Muscle layer of duodenum (tissue), 2 donors: ENCODE data around the gene ARHGAP22.

Source experiments
- H3K27ac ChIP-seq: one replicate; pipeline ENCODE4 v1.7.0; 2013; ENCODE audit warnings: mild to moderate bottlenecking, low read length
- H3K27me3 ChIP-seq: one replicate; pipeline ENCODE4 v1.7.0; 2013; ENCODE audit warnings: low read depth, mild to moderate bottlenecking, control low read depth, low read length
- H3K36me3 ChIP-seq, 2 donors: one replicate each; pipeline ENCODE4 v1.7.0; 2013; ENCODE audit warnings: low read length in 2 of 2, control low read depth in 1 of 2, mild to moderate bottlenecking in 1 of 2; ENCODE audit not compliant: insufficient read depth in 2 of 2, control insufficient read depth in 1 of 2
- H3K4me1 ChIP-seq, 2 donors: one replicate each; pipeline ENCODE4 v1.7.0; 2013; ENCODE audit warnings: low read length in 2 of 2, mild to moderate bottlenecking in 2 of 2, control low read depth in 1 of 2, moderate library complexity in 1 of 2; ENCODE audit not compliant: insufficient read depth in 2 of 2, control insufficient read depth in 1 of 2
- H3K4me3 ChIP-seq, 2 donors: one replicate each; pipeline ENCODE4 v1.7.0; 2013; ENCODE audit warnings: low read length in 2 of 2, low read depth in 1 of 2, mild to moderate bottlenecking in 1 of 2
- H3K9me3 ChIP-seq, 2 donors: one replicate each; pipeline ENCODE4 v1.7.0; 2013; ENCODE audit warnings: low read length in 2 of 2, control low read depth in 1 of 2, mild to moderate bottlenecking in 1 of 2; ENCODE audit not compliant: control insufficient read depth in 1 of 2
- donor health status: healthy.

Gene ARHGAP22

DNA sequence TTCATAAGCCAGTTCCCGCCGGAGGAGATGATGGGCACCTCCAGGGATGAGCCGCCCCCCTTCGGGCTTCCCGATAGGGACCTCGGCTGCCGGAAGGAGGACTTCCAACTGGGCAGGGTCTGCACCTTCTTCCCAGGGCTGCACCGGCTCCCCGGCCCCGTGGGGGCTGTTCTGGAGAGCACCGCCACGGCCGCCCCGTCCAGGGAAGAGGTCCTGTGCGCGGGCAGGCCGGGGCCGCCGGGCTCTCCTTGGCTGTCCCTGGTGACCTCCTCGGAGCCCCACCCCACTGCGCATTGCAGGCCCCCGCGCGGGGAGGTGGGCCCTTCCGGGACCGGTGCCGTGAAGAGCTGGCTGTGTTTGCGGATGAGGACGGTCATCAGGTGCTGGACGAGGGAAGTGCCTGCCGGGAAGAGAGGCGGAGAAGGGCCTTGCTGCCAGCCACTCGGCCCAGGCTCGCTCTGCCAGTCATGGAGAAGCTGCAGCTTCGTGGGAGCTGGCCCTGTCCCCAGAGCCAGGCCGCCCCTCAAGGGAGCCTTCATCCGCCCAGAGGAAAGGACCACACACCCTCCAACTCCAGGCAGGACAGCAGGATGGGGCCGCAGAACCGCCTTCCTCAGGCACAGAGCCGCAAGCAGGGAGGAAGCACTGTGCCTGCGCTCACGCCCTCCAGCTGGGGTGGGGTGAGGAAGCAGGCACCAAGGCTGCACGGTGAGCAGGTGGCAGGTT, 154.0 kb downstream of the ARHGAP22 start:
- no peaks in the 10 kb centered on the region for H3K36me3 ChIP-seq
- no peaks in the 10 kb centered on the region for H3K27me3 ChIP-seq
- no peaks in the 10 kb centered on the region for H3K9me3 ChIP-seq
- no peak overlapping the region for H3K27ac ChIP-seq
- no peak overlapping the region for H3K4me3 ChIP-seq
- H3K4me1 ChIP-seq, result no peaks in the 10 kb centered on the region

DNA sequence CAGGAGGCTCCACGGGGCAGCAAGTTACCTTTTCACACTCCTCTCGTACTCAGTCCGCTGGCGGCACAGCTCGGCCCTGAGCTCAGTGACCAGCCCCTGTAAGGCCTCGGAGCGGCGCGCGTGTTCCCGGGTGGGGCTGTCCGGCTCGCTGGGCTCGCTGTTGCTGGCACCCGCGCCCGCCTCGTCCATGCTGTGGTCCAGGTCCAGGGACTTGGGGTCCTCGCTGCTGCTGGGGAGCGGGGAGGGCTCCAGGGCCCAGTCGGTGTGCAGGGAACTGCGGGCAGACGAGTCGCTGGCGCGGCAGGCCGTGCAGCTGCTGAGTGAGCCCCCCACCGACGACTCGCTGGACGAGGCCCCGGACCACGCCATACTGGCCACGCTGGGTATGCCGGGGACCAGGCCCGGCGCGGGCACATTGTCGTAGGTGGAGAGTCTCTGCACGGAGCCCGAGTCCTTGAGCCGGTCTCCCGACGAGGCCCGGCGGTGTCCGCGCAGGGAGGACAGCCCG, 154.6 kb downstream of the ARHGAP22 start:
- H3K4me3 ChIP-seq, result no peak overlapping the region
- H3K4me1 ChIP-seq, result no peaks in the 10 kb centered on the region
- H3K36me3 ChIP-seq, result no peaks in the 10 kb centered on the region
- no peaks in the 10 kb centered on the region for H3K9me3 ChIP-seq
- no peak overlapping the region for H3K27ac ChIP-seq
- H3K27me3 ChIP-seq, result no peaks in the 10 kb centered on the region

DNA sequence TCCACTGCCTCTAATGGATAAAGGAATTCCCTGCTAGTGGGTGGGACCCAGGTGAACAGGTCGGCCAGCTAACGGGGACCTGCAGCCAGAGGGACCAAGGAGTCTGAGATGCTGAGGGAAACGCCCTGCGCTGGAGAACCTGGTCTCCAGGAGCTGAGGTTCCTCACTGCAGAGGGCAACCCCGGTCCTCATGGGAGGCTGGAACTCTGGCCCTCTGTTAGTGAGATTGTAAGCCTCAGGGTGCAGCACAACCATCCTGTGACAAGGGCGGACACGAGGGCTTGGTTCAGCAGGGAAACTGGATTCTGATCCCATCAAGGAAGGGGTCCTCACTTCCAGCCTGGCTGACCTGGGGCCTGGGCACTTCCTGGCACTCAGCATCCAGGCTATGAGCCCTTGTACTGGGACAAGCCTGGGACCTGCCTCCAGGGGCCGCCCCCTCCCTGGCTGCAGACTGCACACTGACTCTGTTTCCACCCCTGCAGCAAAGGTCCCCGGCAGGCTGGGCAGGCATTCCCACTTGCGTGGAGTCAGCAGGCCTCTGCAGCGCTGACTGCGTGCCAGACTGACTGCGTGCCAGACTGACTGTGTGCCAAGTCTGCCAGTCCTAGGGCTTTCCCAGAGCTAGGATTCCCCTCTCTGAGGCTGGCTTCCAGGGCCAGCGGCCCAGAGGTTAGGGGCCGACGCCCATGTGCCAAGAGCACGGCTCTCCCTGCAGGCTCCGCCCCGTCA, 155.2 kb downstream of the ARHGAP22 start:
- Histone ChIP-seq H3K4me1 (no peaks in the 10 kb centered on the region), H3K27me3 (no peaks in the 10 kb centered on the region), H3K4me3 (no peak overlapping the region), H3K36me3 (no peaks in the 10 kb centered on the region), H3K27ac (no peak overlapping the region), H3K9me3 (no peaks in the 10 kb centered on the region)

DNA sequence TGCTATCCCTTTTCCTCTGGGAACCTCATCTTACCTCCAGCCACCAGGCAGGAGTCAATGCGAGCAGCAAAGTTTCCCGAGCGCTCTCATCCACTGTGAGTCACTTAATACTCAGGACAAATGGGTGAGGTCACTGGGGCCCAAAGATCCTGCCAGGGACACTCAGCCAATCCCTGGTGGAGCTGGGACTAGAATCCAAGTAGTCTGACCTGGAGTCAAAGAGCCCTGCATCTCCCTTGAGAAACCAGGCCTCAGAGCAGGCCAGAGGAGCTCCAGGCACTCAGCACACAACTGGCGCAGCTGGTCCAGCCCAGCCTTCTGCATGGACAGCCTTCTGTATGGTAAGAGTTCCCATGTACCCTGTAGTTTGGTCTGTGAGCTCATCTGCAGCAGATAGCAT, 156.1 kb downstream of the ARHGAP22 start:
- no peaks in the 10 kb centered on the region for H3K9me3 ChIP-seq
- H3K4me1 ChIP-seq, result no peaks in the 10 kb centered on the region
- H3K36me3 ChIP-seq, result no peaks in the 10 kb centered on the region
- no peak overlapping the region for H3K4me3 ChIP-seq
- no peak overlapping the region for H3K27ac ChIP-seq
- no peaks in the 10 kb centered on the region for H3K27me3 ChIP-seq

DNA sequence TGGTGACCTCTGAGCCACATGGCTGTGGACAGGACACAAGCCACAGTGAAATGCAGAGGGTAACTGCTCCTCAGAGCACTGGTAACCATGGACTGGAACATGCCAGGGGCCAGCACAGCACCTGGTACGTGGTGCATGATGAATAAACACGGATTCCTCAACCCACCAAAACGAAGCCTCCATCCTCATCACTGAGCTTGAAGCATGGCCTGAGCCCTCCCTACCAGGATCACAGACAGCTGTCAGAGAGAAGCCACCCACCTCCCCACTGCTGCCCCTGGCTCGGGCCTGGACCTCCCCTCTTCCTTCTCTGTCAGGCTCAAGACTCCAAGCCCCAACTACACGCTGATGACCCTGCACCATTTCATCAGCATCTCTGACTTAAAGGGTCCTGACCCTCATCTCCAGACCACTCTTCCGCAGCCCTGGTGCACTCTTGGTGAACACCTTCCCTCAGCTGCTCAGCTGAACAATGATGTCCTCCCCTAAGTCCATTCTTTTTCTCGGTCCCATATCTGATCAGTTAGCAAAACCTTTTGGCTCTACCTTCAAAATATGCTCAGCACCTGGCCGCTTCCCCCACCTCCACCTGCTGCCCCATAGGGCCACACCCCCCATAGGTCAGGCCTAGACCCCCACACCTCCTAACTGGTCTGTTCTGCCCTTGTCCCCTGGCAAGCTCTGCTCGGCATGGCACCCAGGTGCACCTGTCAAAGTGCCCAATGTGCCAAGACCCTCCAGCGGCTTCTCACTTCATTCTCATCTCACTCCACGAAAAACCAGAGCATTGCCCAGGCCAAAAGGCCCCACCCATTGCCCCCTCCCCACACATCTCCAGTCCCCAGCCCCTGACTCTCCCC, 157.3 kb downstream of the ARHGAP22 start:
- H3K36me3 ChIP-seq, result no peaks in the 10 kb centered on the region
- no peak overlapping the region for H3K4me3 ChIP-seq
- no peaks in the 10 kb centered on the region for H3K4me1 ChIP-seq
- no peaks in the 10 kb centered on the region for H3K9me3 ChIP-seq
- no peak overlapping the region for H3K27ac ChIP-seq
- no peaks in the 10 kb centered on the region for H3K27me3 ChIP-seq

DNA sequence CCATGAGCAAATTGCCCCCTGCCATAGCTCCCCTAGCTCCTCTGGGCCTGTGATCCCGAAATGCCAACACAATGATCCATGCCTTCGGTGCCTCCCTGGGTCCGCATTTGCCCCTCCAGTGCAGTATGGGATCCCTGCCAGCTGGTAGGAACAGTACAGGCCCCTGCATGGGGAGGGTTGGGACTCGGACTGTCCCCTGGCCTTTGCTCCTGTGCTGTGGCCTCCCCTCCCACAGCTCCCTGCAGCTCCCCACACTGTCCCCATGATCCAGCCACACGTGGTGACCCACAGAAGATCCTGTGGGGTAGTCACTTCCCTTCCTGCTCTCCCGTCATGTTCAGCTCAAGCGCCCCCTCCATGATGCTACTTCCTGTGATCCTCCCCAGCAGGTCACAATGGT, 158.1 kb downstream of the ARHGAP22 start:
- Histone ChIP-seq H3K9me3 (no peaks in the 10 kb centered on the region), H3K4me3 (no peak overlapping the region), H3K4me1 (no peaks in the 10 kb centered on the region), H3K36me3 (no peaks in the 10 kb centered on the region), H3K27me3 (no peaks in the 10 kb centered on the region), H3K27ac (no peak overlapping the region)

DNA sequence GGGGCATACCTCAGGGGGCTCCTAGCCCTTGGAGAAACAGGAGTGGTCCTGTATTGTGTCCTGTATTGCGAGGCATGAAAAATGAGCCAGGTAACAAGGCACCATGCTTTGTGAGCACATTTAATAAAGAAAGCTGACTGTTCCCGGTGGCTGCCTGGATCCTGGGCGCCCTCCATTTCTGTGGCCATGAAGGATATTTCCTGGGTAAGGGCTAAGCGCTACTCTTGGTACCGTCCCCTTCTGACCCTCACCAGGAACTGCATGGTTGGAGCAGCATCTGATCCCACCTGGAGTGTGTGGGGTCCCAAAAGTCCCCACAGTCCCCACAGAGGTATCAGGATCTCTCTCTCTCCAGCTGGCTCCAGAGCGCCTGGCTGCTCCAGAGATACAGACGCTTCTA, 158.9 kb downstream of the ARHGAP22 start:
- H3K27ac ChIP-seq, result no peak overlapping the region
- no peaks in the 10 kb centered on the region for H3K4me1 ChIP-seq
- H3K9me3 ChIP-seq, result no peaks in the 10 kb centered on the region
- H3K4me3 ChIP-seq, result no peak overlapping the region
- no peaks in the 10 kb centered on the region for H3K27me3 ChIP-seq
- H3K36me3 ChIP-seq, result no peaks in the 10 kb centered on the region

DNA sequence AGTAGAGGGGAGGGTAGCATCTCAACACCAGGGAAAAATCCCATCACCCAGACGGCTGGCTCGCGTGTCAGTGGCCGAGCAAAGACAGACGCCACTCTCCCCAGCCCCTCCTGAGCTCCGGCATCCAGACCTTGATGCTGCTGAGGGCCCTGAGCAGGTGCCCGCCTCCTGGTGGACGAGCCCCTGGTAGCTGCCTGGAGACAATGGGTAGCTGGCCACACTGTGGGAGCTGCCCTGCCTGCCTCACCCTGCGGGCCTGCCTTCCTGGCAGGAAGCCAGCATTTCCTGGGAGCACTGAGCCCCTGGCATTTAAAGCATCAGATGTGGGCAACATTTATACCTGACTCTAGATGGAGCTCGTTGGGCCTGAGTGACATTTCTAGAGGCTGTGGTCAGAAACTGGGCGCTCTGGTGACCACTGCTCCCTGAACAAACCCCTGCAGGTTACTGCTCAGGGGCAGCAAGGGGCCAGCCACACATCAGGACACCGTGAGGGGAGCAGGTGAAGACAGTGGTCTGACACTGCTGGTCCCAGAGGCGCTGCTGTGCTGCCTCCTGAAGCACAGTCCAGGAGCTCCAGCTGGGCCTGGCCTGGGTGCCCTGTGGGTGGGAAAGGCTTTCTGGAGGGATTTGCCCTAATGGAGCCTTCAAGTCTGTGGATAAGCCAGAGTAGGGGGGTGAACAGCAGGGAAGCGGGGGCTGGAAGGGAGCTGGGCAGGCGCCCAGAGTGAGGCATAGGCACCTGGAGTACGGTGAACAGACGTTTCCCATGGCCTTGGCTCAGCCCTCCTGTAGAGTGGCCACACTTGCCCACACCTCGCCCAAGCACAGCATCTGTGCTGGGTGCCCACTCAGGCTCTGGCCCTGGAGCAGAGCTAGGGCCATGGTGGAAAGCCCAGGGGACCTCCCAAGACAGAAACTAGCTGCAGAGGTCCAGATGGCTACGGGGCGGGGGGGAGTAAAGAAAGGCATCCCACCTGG, 159.7 kb downstream of the ARHGAP22 start:
- Histone ChIP-seq H3K27ac (no peak overlapping the region), H3K9me3 (no peaks in the 10 kb centered on the region), H3K36me3 (no peaks in the 10 kb centered on the region), H3K4me3 (no peak overlapping the region), H3K4me1 (no peaks in the 10 kb centered on the region), H3K27me3 (no peaks in the 10 kb centered on the region)

DNA sequence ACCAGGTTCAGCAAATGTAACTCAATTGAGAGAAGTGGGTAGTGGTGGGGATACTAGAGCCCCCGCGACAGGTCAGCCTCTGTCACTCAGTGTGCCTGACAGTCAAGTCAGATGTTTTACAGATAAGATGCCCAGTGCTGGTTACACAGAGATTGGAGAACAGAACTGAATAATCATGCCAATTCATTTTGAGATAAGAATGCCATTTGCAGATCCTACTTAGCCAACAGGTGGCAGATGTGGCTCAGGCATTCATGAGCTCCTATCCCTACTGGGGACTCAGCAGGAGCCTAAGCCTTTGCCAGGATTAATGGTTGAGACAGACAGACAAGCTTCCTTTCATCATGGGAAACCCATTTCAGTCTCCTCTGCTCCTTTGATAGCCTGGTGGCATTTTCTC, 160.6 kb downstream of the ARHGAP22 start:
- no peak overlapping the region for H3K4me3 ChIP-seq
- no peak overlapping the region for H3K27ac ChIP-seq
- no peaks in the 10 kb centered on the region for H3K4me1 ChIP-seq
- H3K36me3 ChIP-seq, result no peaks in the 10 kb centered on the region
- H3K9me3 ChIP-seq, result no peaks in the 10 kb centered on the region
- no peaks in the 10 kb centered on the region for H3K27me3 ChIP-seq

DNA sequence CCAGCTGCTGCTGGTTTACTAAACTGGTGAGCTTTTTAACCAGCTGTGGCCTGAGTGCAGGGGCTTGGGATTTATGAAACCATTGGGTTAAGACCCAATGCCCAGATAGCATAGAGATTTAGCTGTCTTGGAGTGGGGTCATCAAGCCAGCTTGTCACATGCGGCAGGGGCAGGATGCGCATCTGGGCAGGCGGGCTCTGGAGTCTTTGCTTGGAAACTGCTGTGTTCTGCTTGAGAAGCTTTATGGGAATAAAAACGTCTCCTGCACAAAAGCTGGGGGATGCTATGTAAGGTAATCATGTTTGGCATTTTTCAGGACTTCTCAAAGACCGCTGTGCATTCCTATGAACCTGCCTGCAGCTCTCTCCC, 162.1 kb downstream of the ARHGAP22 start:
- Histone ChIP-seq H3K27ac (no peak overlapping the region), H3K4me1 (no peaks in the 10 kb centered on the region), H3K9me3 (no peaks in the 10 kb centered on the region)

More for the DNA sequence above, 162.1 kb downstream of the ARHGAP22 start:
- H3K36me3 ChIP-seq, result no peaks in the 10 kb centered on the region
- no peaks in the 10 kb centered on the region for H3K27me3 ChIP-seq
- no peak overlapping the region for H3K4me3 ChIP-seq
